WTC11 (cell line): ENCODE data around the gene DOCK1. TPM values are rescaled to one million over a fixed set of nuclear protein-coding genes. Genes with fewer than 3 reads are reported as not detected.

Experiments
- ATAC-seq: fragments of 200-7000 bp; cut with Tn5 transposase; 2 replicates; pipeline ENCODE4 v1.10.0; 2021; ENCODE audit warnings: mild to moderate bottlenecking, moderate library complexity
- Bru-seq: library from RNA; stranded (reverse); fragments of 400-500 nt; gene quantifications from one replicate; lab custom pipeline; 2021; lab: Mats Ljungman, UMichigan
- CTCF ChIA-PET: fragments of 300-600 bp; sonication (Branson Sonifier 250); formaldehyde crosslinking; loops from one replicate; lab custom pipeline; 2021; ENCODE audit warnings: antibody characterized with exemption; lab: Charles Lee
- POLR2A ChIA-PET: fragments of 350-600 bp; sonication (Branson Sonifier 250); formaldehyde crosslinking; loops from one replicate; lab custom pipeline; 2021; ENCODE audit warnings: antibody characterized with exemption; lab: Charles Lee
- DNase-seq: peaks from one replicate; pipeline ENCODE4 v3.0.0; 2021; ENCODE audit warnings: low spot score
- H3K27ac Mint-ChIP-seq: 2 replicates; pipeline ENCODE4 v1.8.0; 2021; ENCODE audit warnings: mixed read lengths
- H3K27me3 Mint-ChIP-seq: 2 replicates; pipeline ENCODE4 v1.8.0; 2021; ENCODE audit warnings: low read depth, mild to moderate bottlenecking, moderate library complexity, mixed read lengths
- H3K36me3 Mint-ChIP-seq: 2 replicates; pipeline ENCODE4 v1.8.0; 2021; ENCODE audit warnings: mixed read lengths
- H3K4me1 Mint-ChIP-seq: 2 replicates; pipeline ENCODE4 v1.8.0; 2022; ENCODE audit warnings: mixed read lengths
- H3K4me3 Mint-ChIP-seq: 2 replicates; pipeline ENCODE4 v1.8.0; 2021; ENCODE audit warnings: mild to moderate bottlenecking, moderate library complexity, mixed read lengths
- H3K9me3 Mint-ChIP-seq: 2 replicates; pipeline ENCODE4 v1.8.0; 2021; ENCODE audit warnings: mixed read lengths
- CREB1 ChIP-seq: sonication (generic); formaldehyde crosslinking; IDR thresholded peaks from 2 replicates; pipeline ENCODE4 v1.8.0; 2023; ENCODE audit warnings: mild to moderate bottlenecking, missing genetic modification reagents
- FOXP1 ChIP-seq: sonication (generic); formaldehyde crosslinking; IDR thresholded peaks from 2 replicates; pipeline ENCODE4 v1.8.0; 2022; ENCODE audit warnings: missing genetic modification reagents, mild to moderate bottlenecking, moderate library complexity, borderline replicate concordance
- JUN ChIP-seq: sonication (generic); formaldehyde crosslinking; IDR thresholded peaks from 2 replicates; pipeline ENCODE4 v1.8.0; 2023; ENCODE audit warnings: mild to moderate bottlenecking, missing genetic modification reagents
- MYBL2 ChIP-seq: sonication (generic); formaldehyde crosslinking; IDR thresholded peaks from 2 replicates; pipeline ENCODE4 v1.8.1; 2023; ENCODE audit warnings: mild to moderate bottlenecking, moderate library complexity, missing genetic modification reagents
- SMAD4 ChIP-seq: sonication (generic); formaldehyde crosslinking; IDR thresholded peaks from 2 replicates; pipeline ENCODE4 v1.8.0; 2022; ENCODE audit warnings: mild to moderate bottlenecking, missing genetic modification reagents
- SP1 ChIP-seq: sonication (generic); formaldehyde crosslinking; conservative IDR thresholded peaks from 2 replicates; pipeline ENCODE4 v1.8.1; 2022; ENCODE audit warnings: missing genetic modification reagents
- TCF7 ChIP-seq: sonication (generic); formaldehyde crosslinking; IDR thresholded peaks from 2 replicates; pipeline ENCODE4 v1.8.0; 2022; ENCODE audit warnings: mild to moderate bottlenecking, low read depth, missing genetic modification reagents, moderate library complexity
- TEAD1 ChIP-seq: sonication (generic); formaldehyde crosslinking; IDR thresholded peaks from 2 replicates; pipeline ENCODE4 v1.8.0; 2022; ENCODE audit warnings: mild to moderate bottlenecking, missing genetic modification reagents
- ZNF671 ChIP-seq: fragments of 250-450 bp; sonication (Bioruptor Pico); IDR thresholded peaks from 2 replicates; pipeline ENCODE4 v1.8.0; 2021; ENCODE audit warnings: mild to moderate bottlenecking
- long read RNA-seq, 3 experiments: library from RNA in 1 of 3; library from capped mRNA in 1 of 3; library from polyadenylated mRNA in 1 of 3; unstranded in 2 of 3; stranded (forward) in 1 of 3; transcript quantifications; one replicate each; pipeline ENCODE4 v2.0.0, GENCODE V29; 2021
- total RNA-seq: library from RNA; stranded (reverse); gene quantifications from 3 replicates; pipeline ENCODE4 v1.2.3, GENCODE V29; 2021
- TF ChIP-seq, protein P1 (sequence below): sonication (generic); formaldehyde crosslinking; IDR thresholded peaks from 2 replicates; pipeline ENCODE4 v1.8.1; 2022; ENCODE audit warnings: missing genetic modification reagents, borderline replicate concordance
- TF ChIP-seq, protein P2 (sequence below): sonication (generic); formaldehyde crosslinking; IDR thresholded peaks from 2 replicates; pipeline ENCODE4 v1.8.1; 2023; ENCODE audit warnings: mild to moderate bottlenecking, missing genetic modification reagents, moderate library complexity
- TF ChIP-seq, protein P3 (sequence below): sonication (generic); formaldehyde crosslinking; IDR thresholded peaks from 2 replicates; pipeline ENCODE4 v1.8.0; 2023; ENCODE audit warnings: missing genetic modification reagents, mild to moderate bottlenecking, borderline replicate concordance
- TF ChIP-seq, protein P4 (sequence below): sonication (generic); formaldehyde crosslinking; IDR thresholded peaks from 2 replicates; pipeline ENCODE4 v1.8.0; 2022; ENCODE audit warnings: mild to moderate bottlenecking, missing genetic modification reagents
- TF ChIP-seq, protein P5 (sequence below): fragments of 250-450 bp; sonication (Bioruptor Pico); IDR thresholded peaks from 2 replicates; pipeline ENCODE4 v1.8.0; 2021; ENCODE audit warnings: mild to moderate bottlenecking
- TF ChIP-seq, protein P6 (sequence below): sonication (generic); formaldehyde crosslinking; IDR thresholded peaks from 2 replicates; pipeline ENCODE4 v1.8.0; 2022; ENCODE audit warnings: mild to moderate bottlenecking, missing genetic modification reagents
- TF ChIP-seq, protein P7 (sequence below): sonication (generic); formaldehyde crosslinking; IDR thresholded peaks from 2 replicates; pipeline ENCODE4 v1.8.1; 2023; ENCODE audit warnings: mild to moderate bottlenecking, moderate library complexity, missing genetic modification reagents
- TF ChIP-seq, protein P8 (sequence below): sonication (generic); formaldehyde crosslinking; IDR thresholded peaks from 2 replicates; pipeline ENCODE4 v1.8.1; 2023; ENCODE audit warnings: mild to moderate bottlenecking, missing genetic modification reagents
- TF ChIP-seq, protein P9 (sequence below): sonication (generic); formaldehyde crosslinking; IDR thresholded peaks from 2 replicates; pipeline ENCODE4 v1.8.1; 2022; ENCODE audit warnings: mild to moderate bottlenecking, moderate library complexity, missing genetic modification reagents

The DOCK1 gene
- total RNA-seq (52.1 to 58.4 TPM (median 55.8 TPM) in 3 replicates), Bru-seq, nascent RNA (percentile 75 among the genes with signal in this experiment)
- long read RNA-seq, experiment 1, full-length matches to known transcripts: 49 of 193 reads
- long read RNA-seq, experiment 1, partial matches to known transcripts: 85 of 193 reads
- long read RNA-seq, experiment 1, other reads (novel, unspliced or antisense): 59 of 193 reads
- long read RNA-seq, experiment 2, full-length matches to known transcripts: 2 of 47 reads
- long read RNA-seq, experiment 2, partial matches to known transcripts: 29 of 47 reads
- long read RNA-seq, experiment 2, other reads (novel, unspliced or antisense): 16 of 47 reads
- long read RNA-seq, experiment 3, partial matches to known transcripts: 1 of 4 reads
- long read RNA-seq, experiment 3, other reads (novel, unspliced or antisense): 3 of 4 reads

DNA sequence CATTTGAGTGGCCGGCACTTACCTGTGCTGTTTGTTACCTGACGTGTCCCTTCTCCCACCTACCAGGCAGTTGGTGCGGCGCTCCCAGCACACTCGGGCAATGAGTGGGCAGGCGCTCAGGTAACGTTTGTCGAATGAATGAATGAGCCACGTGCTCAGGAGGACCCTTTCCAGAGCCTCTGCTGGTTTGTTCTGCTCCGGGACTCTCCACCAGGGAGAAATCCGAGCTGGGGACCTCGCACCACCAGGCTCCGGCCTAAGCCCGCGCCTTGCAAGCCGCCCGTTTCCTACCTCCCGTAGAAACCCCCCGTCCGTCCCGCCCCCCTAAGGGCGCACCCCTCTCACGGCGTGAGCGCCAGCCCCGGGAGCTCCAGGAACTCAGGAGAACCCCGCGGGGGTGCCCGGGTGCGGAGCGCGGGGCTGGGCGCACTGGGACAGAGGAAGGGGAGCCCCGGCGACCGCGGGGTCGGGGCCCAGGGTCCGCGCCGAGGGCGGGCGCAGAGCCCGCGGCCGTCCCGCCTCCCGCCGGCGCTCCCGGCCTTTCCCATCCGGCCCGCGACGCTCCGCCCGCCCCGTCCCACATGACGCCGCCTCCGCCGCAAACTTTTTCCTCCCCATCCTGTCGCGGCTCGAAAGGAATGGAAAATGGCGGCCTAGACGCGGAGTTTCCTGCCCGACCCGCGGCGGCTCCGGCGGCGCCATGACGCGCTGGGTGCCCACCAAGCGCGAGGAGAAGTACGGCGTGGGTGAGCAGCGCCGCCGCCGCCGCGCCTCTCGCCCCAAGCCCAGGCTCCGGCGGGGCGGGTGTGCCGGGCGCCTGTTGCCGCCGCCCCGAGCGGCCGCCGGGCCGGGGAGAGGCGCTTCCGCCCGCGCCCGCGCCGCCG is at the start of gene DOCK1:
Gene DOCK1, plus strand, starts transcription at position 611 of the 884 bp plus-strand sequence. Its CDS starts 90 bp downstream, at position 701.
- H3K36me3 Mint-ChIP-seq: peaks cover 38% of the 10 kb centered on the region
- ChIA-PET POLR2A (interaction anchor here (0.5 kb wide), 1 partner anchor 16 kb away, joined by 4 read pairs; no protein-coding TSS in a partner anchor), CTCF (interaction anchor here (1.0 kb wide), 1 partner anchor 64 kb away, joined by 6 read pairs; no protein-coding TSS in a partner anchor)
- TF ChIP-seq, protein P1, sequence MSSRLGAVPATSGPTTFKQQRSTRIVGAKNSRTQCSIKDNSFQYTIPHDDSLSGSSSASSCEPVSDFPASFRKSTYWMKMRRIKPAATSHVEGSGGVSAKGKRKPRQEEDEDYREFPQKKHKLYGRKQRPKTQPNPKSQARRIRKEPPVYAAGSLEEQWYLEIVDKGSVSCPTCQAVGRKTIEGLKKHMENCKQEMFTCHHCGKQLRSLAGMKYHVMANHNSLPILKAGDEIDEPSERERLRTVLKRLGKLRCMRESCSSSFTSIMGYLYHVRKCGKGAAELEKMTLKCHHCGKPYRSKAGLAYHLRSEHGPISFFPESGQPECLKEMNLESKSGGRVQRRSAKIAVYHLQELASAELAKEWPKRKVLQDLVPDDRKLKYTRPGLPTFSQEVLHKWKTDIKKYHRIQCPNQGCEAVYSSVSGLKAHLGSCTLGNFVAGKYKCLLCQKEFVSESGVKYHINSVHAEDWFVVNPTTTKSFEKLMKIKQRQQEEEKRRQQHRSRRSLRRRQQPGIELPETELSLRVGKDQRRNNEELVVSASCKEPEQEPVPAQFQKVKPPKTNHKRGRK (CRISPR knock-in tag): 0 out of 2 replicates have a peak, but pooled peaks have one; percentile 21
- no peak for TF ChIP-seq CREB1
- TF ChIP-seq TCF7 (CRISPR knock-in tag): 0 out of 2 replicates have a peak, but pooled peaks have one; percentile 18
- TF ChIP-seq, protein P2, sequence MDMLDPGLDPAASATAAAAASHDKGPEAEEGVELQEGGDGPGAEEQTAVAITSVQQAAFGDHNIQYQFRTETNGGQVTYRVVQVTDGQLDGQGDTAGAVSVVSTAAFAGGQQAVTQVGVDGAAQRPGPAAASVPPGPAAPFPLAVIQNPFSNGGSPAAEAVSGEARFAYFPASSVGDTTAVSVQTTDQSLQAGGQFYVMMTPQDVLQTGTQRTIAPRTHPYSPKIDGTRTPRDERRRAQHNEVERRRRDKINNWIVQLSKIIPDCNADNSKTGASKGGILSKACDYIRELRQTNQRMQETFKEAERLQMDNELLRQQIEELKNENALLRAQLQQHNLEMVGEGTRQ: peak; percentile 70
- TF ChIP-seq JUN (CRISPR knock-in tag): 0 out of 2 replicates have a peak, but pooled peaks have one; percentile 36
- no peak for TF ChIP-seq ZNF671 (CRISPR knock-in tag)
- TF ChIP-seq, protein P3, sequence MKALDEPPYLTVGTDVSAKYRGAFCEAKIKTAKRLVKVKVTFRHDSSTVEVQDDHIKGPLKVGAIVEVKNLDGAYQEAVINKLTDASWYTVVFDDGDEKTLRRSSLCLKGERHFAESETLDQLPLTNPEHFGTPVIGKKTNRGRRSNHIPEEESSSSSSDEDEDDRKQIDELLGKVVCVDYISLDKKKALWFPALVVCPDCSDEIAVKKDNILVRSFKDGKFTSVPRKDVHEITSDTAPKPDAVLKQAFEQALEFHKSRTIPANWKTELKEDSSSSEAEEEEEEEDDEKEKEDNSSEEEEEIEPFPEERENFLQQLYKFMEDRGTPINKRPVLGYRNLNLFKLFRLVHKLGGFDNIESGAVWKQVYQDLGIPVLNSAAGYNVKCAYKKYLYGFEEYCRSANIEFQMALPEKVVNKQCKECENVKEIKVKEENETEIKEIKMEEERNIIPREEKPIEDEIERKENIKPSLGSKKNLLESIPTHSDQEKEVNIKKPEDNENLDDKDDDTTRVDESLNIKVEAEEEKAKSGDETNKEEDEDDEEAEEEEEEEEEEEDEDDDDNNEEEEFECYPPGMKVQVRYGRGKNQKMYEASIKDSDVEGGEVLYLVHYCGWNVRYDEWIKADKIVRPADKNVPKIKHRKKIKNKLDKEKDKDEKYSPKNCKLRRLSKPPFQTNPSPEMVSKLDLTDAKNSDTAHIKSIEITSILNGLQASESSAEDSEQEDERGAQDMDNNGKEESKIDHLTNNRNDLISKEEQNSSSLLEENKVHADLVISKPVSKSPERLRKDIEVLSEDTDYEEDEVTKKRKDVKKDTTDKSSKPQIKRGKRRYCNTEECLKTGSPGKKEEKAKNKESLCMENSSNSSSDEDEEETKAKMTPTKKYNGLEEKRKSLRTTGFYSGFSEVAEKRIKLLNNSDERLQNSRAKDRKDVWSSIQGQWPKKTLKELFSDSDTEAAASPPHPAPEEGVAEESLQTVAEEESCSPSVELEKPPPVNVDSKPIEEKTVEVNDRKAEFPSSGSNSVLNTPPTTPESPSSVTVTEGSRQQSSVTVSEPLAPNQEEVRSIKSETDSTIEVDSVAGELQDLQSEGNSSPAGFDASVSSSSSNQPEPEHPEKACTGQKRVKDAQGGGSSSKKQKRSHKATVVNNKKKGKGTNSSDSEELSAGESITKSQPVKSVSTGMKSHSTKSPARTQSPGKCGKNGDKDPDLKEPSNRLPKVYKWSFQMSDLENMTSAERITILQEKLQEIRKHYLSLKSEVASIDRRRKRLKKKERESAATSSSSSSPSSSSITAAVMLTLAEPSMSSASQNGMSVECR (CRISPR knock-in tag): peak; percentile 31; the same call in 1 of the 2 replicates
- TF ChIP-seq, protein P4, sequence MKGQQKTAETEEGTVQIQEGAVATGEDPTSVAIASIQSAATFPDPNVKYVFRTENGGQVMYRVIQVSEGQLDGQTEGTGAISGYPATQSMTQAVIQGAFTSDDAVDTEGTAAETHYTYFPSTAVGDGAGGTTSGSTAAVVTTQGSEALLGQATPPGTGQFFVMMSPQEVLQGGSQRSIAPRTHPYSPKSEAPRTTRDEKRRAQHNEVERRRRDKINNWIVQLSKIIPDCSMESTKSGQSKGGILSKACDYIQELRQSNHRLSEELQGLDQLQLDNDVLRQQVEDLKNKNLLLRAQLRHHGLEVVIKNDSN (CRISPR knock-in tag): peak; percentile 37; the same call in 1 of the 2 replicates
- TF ChIP-seq, protein P5, sequence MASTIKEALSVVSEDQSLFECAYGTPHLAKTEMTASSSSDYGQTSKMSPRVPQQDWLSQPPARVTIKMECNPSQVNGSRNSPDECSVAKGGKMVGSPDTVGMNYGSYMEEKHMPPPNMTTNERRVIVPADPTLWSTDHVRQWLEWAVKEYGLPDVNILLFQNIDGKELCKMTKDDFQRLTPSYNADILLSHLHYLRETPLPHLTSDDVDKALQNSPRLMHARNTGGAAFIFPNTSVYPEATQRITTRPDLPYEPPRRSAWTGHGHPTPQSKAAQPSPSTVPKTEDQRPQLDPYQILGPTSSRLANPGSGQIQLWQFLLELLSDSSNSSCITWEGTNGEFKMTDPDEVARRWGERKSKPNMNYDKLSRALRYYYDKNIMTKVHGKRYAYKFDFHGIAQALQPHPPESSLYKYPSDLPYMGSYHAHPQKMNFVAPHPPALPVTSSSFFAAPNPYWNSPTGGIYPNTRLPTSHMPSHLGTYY (CRISPR knock-in tag): no peak
- no peak for TF ChIP-seq SMAD4
- peak; percentile 57; the same call in 1 of the 2 replicates for TF ChIP-seq FOXP1 (CRISPR knock-in tag)
- TF ChIP-seq MYBL2 (CRISPR knock-in tag): peak; percentile 42; the same call in 1 of the 2 replicates
- TF ChIP-seq, protein P6, sequence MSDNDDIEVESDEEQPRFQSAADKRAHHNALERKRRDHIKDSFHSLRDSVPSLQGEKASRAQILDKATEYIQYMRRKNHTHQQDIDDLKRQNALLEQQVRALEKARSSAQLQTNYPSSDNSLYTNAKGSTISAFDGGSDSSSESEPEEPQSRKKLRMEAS: peak; percentile 85; the same call in 1 of the 2 replicates
- TF ChIP-seq TEAD1 (CRISPR knock-in tag): 0 out of 2 replicates have a peak, but pooled peaks have one; percentile 29
- TF ChIP-seq, protein P7, sequence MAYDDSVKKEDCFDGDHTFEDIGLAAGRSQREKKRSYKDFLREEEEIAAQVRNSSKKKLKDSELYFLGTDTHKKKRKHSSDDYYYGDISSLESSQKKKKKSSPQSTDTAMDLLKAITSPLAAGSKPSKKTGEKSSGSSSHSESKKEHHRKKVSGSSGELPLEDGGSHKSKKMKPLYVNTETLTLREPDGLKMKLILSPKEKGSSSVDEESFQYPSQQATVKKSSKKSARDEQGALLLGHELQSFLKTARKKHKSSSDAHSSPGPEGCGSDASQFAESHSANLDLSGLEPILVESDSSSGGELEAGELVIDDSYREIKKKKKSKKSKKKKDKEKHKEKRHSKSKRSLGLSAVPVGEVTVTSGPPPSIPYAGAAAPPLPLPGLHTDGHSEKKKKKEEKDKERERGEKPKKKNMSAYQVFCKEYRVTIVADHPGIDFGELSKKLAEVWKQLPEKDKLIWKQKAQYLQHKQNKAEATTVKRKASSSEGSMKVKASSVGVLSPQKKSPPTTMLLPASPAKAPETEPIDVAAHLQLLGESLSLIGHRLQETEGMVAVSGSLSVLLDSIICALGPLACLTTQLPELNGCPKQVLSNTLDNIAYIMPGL (CRISPR knock-in tag): 0 out of 2 replicates have a peak, but pooled peaks have one; percentile 5
- TF ChIP-seq, protein P8, sequence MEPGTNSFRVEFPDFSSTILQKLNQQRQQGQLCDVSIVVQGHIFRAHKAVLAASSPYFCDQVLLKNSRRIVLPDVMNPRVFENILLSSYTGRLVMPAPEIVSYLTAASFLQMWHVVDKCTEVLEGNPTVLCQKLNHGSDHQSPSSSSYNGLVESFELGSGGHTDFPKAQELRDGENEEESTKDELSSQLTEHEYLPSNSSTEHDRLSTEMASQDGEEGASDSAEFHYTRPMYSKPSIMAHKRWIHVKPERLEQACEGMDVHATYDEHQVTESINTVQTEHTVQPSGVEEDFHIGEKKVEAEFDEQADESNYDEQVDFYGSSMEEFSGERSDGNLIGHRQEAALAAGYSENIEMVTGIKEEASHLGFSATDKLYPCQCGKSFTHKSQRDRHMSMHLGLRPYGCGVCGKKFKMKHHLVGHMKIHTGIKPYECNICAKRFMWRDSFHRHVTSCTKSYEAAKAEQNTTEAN: peak; percentile 47; the same call in 1 of the 2 replicates
- peak; percentile 40; the same call in 1 of the 2 replicates for TF ChIP-seq SP1 (CRISPR knock-in tag)
- TF ChIP-seq, protein P9, sequence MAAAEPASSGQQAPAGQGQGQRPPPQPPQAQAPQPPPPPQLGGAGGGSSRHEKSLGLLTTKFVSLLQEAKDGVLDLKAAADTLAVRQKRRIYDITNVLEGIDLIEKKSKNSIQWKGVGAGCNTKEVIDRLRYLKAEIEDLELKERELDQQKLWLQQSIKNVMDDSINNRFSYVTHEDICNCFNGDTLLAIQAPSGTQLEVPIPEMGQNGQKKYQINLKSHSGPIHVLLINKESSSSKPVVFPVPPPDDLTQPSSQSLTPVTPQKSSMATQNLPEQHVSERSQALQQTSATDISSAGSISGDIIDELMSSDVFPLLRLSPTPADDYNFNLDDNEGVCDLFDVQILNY (CRISPR knock-in tag): no peak
- H3K27me3 Mint-ChIP-seq: no peaks in the 10 kb centered on the region
- H3K27ac Mint-ChIP-seq: peak within 1 kb of the TSS; percentile 97
- peaks cover 42% of the 10 kb centered on the region for H3K4me1 Mint-ChIP-seq
- peak; percentile 73 for DNase-seq
- peak within 1 kb of the TSS; percentile 90 for H3K4me3 Mint-ChIP-seq
- peak; percentile 64 for ATAC-seq
- H3K9me3 Mint-ChIP-seq: peaks cover 5% of the 10 kb centered on the region
